D341Med (cell line): ENCODE data around the gene ETV6.

Source experiments
- DNase-seq: peaks from one replicate; pipeline ENCODE4 v3.0.0; 2012; ENCODE audit warnings: low spot score

Gene ETV6

DNA sequence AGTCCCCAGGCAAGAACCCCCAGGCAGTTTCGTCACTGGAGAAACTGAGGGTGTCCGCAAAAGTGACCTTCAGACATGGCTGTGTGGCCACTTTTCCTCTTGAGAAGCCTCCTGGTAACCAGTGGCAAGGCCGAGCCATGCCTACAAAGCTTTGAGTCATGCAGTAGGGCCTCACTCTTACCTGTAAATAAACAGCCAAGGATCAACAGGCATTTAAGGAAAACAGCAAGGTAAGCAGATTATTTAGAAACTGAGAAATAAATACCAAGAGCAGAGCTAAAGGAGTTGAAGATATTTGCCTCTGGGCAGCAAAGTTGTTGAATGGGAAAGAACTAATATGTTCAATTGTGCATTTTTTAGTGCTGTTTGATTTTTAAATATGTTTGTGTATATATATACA lies 280.2 kb downstream of the ETV6 start:
- no peak for DNase-seq

DNA sequence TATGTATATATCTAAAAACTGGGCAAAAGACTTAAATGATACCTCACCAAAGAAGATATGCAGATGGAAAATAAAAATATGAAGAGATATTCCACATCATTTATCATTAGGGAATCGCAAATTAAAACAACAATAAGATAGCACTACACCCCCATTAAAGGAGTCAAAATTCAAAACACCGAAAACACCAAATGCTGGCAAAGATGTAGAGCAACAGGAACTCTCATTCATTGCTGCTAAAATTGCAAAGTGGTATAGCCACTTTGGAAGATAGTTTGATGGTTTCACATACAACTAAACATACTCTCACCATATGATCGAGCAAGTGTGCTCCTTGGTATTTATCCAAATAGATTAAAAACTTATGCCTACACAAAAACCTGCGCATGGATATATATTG lies 289.7 kb downstream of the ETV6 start:
- DNase-seq, result no peak

DNA sequence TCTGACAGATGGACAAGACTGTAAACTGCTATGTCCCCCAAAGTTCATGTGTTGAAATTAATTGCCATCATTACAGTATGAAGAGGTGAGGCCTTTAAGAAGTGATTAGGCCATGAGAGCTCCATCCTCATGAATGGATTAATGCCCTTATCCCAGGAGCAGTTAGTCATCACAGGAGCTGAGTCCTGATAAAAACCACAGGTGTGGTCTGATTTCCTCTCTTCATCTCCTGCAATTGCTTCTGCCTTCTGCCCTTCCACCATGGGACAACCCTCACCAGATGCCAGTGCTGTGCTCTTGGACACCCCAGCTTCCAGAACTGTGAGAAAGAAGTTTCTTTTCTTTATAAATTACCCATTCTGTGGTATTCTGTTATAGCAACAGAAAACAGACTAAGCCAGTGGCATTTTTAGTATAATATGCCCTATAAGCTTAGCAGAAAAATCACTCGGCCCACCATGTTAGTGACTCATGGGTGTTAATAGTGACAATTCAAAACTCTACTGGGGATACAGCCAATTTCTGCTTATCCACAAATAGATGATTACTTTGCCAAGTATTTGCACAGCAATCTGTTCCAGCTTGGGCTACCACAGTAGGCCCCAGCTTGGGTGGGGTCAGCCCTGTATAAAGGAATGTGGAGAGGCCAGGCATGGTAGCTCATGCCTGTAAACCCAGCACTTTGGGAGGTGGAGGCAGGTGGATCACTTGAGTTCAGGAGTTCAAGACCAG lies 292.3 kb downstream of the ETV6 start:
- no peak for DNase-seq

DNA sequence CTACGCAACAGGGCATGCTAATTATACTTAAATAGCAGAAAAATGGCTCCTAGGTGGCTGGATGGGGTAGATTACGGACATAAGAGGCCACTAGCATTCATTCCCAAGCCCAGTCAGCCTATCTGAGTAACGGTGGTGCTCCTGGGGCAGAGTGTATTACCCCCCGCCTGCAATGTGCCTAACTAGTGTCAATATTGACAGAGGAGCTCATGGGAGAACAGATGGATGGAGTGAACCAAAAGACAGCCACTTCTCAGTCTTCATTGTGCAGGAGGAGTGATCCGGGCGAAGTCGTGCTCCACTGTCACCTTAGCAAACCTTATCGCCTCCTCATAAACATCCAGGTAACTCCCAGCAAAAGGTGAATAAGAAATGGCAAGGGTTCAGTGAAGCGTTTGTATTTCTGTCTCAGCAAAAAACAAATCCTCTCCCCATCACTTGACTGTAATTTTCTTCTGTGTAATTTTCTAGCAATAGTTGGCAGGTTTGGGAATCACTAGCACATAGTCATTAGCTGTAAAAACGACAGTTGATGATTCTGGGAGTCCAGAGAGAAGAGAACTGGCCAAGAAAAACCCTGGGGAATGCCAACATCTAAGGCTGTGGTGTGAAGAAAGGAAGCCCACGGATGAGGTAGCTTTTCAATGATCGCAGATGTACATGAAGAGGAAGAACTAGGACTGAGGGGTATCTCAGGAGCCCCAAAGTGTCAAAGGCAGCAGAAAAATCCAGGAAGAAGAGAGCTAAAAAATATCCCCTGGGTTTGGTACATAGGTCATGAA lies 294.6 kb downstream of the ETV6 start:
- no peak for DNase-seq
